Activated CD4-positive, alpha-beta T cell treated with anti-CD3 and anti-CD28 coated beads, Interleukin-2, amount 50 U/mL, for 4 hours (primary cell): ENCODE data around the gene AQP7.
"Not testable (repeated sequence)": the region's sequence is repeated elsewhere in the genome, so short reads cannot be mapped to it uniquely, and the experiment has no call there.

ENCODE experiments used
- DNase-seq, 2 experiments: peaks; one replicate each; pipeline ENCODE4 v3.0.0-alpha.2; 2020

AQP7 gene

GRCh38 chr9:33431420-33431819 is 29.1 kb upstream of the AQP7 start:
- DNase-seq = no peak

- DNase-seq = no peak
Observed at GRCh38 chr9:33430942-33431341, 28.6 kb upstream of the AQP7 start.

- no peak for DNase-seq
Observed at GRCh38 chr9:33429256-33429985, 27.1 kb upstream of the AQP7 start.

GRCh38 chr9:33426843-33427293 is 24.5 kb upstream of the AQP7 start:
- no peak for DNase-seq

DNA sequence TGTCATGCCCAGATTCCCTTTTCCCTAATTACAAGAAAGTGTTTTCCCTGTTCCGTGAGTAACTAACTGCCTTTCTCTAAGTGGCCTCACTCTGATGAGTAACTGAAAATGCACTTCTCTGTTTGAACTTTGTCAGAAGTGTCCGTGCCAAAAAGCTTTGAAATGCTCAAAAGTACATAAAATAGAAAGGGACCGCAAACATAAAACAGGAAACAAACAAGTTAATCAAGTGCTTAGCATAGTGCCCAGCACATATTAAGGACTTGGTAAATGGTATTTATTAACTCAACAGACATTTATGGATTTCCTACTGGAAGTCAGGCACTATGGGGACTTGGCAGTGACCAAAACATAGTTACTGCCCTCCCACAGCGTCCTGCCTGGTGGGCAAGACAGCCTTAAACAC is 22.8 kb upstream of the AQP7 start:
- no peak for DNase-seq

- not testable (repeated sequence) for DNase-seq
Observed at GRCh38 chr9:33424492-33424891, 22.1 kb upstream of the AQP7 start.

GRCh38 chr9:33424043-33424442 is 21.7 kb upstream of the AQP7 start:
- not testable (repeated sequence) for DNase-seq

DNA sequence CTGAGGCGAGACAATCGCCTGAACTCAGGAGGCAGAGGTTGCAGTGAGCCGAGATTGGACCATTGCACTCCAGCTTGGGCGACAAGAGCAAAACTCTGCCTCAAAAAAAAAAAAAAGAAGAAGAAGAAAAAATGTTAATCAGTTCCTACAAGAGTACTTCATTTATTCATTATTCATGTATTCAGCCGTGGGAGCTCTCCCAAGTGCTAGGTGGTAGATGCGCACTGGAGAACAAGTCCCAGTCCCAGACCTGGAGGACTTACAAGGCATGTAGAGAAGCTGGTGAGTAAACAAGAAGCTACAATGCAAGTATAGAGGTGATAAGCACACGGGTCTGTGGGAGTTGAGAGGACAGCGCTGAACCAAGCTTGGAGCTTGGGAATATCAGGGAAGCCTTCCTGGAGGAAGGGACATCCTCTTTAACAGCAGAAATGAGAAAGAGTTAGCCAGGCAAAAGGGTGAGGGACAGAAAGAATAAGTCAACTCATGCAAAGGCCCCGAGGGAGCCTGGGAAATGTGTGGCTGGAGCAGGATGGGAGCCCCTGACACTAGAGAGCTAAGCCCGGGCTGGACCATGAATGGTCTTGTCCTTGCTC is 17.4 kb upstream of the AQP7 start:
- DNase-seq = no peak

DNA sequence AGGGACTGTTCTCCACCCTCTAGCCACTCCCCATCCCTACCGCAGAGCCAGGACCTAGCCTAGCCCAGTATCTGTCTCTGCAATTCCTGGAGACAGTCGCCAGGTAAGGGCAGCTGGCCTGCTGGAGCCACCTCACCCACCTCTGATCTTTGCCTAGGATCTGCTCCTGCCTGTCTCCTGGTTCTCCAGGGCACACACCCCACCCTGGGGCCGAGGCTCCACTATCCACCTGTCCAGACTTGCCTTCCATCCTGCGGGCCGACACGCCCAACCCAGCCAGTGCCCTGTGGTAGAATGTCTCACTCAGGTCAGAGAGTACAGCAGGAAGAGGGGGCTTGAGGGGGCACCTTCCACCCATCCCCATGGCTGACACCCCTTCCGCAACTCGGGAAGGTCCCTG is 15.7 kb upstream of the AQP7 start:
- no peak for DNase-seq

- DNase-seq = peak; percentile 29 to 30
Observed at GRCh38 chr9:33416996-33417395, 14.6 kb upstream of the AQP7 start.

GRCh38 chr9:33415501-33416038 is 13.2 kb upstream of the AQP7 start:
- peak; percentile 84 to 86 for DNase-seq

- no peak for DNase-seq
Observed at GRCh38 chr9:33414889-33415500, 12.6 kb upstream of the AQP7 start.

DNA sequence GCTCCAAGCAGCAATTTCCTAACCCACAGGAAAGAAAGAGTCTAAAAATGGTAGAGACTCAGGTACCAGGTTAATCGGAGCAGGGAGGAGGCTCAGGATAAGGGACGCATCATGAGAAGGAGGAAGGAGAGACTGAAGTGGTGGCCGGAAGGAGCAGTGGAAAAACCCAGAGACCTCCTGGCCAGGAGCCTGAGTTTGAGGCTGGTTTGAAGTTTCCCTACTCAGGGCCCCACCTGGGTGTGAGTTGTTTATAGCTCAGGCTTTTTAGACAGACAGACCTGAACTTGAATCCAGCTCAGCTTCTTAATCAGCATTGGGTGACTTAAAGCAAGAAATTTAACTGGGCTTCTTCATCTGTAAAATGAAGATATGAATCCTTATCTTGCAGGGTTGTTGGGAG is 11.9 kb upstream of the AQP7 start:
- no peak for DNase-seq

GRCh38 chr9:33408087-33408486 is 5.7 kb upstream of the AQP7 start:
- DNase-seq = no peak

DNA sequence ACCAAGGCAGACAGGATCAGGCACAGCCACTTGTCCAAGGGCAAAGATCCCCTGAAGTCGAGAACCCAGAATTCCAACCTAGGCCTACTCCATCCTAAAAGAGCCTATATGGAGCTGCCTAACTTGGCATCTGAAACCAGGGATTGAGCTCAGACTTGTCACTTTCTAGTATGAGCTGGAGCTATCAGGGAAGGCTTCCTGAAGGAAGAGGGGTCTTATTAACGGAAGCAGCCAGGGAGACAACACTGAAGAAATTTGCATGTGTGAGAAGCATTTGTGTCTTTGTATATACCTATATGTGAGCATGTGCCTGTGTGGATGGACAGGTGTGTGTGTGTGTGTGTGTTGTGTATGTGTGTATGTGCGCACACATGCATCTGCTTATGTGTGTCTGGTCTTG is 4.7 kb upstream of the AQP7 start:
- no peak for DNase-seq

DNA sequence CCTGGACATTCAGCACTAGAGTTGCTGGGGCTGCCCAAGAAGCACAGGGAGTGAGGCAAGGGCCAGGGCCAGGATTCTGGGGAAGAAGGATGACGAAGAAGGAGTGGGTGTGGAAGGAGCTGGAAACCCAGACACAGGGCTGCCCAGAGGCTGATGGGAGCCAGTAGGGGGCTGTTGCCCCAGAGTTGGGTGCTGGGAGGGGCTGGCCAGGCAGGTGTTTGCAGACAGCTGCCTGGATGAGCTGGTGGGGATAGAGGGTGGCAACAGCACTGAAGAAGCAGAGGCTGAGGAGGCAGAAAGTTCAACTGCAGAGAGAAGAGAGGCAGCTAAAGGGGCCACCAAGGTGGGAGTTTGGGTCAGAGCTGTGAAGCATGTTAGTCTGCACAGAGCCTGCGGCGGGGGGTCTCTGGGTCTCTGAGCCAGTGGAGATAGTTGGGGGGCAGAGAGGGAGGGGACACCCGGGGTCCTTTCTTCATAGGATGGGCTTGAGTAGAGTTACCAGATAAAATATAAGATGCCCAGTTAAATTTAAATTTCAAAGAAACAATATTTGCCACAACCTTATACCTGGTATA is 2.5 kb upstream of the AQP7 start:
- no peak for DNase-seq

DNA sequence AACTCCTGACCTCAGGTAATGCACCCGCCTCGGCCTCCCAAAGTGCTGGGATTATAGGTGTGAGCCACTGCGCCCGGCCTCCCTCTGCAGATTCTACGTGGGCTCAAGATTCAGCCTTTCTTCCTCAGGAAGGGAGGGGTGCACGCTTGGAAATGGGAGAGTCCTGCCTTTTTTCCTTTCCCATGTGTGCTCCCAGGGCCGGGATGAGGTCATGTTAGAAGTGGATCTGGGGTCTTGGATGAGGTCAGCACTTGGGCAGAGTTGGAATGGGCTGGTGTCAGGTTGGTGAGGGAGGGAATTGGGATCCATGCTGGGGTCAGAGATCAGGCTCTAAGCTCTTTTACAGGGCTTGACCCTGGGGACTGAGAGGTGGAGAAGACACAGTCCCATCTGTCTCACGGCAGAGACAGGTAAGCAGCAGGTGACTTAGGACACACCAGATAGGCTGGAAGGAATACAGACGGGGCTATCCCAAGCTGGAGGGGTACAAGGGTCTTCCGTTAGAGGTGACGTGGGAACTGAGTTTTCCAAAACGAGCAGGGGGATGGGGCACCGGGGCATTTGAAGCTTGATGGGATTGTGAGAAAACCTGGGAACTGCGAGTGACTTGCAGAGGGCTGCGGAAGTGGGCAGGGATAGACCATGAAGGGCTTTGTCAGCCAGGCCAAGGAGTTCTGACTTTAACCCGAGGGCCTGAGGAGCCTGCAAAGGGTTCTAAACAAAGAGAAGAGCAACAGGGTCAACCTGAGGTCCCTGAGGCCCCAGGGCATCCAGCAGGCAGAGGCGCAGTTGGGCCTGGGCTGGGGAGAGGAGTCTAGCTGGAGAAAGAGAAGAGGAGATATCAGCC is 1.8 kb upstream of the AQP7 start:
- no peak for DNase-seq

- DNase-seq = not testable (repeated sequence)
Observed at GRCh38 chr9:33401809-33402208, 559 bp downstream of the AQP7 start.

DNA sequence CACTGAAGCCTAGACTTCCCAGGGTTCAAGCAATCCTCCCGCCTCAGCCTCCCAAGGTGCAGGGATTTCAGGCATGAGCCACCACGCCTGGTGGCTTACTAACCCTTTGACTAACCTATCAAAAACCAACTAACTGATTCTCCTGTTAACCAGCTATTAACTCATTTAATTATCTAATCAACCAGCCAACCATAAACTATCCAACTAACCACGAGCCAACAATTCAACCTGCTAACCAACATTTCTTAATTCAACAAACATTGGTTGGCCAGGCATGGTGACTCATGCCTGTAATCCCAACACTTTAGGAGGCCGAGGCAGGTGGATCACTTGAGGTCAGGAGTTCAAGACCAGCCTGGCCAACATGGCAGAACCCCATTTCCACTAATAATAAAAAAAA is 3.3 kb downstream of the AQP7 start:
- DNase-seq = not testable (repeated sequence)

DNA sequence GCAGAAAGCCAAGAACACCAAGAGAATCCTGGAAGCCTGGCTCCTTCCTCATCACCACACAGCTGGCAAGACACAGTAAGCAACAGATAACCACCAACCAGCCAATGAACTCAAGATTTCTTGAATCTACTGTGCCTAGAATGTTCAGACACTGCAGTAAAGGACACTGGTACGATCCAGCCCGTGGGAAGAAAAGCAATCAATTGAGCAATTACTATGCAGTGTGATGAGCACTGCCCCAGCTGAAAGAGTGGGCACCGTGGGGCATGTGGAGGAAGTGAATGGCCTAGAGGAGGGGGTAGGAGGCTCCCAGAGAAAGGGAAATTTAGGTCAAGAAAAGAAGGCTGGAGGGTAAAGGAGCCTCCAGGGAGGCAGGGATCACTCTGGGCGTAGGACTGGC is 4.6 kb downstream of the AQP7 start:
- DNase-seq = not testable (repeated sequence)

DNA sequence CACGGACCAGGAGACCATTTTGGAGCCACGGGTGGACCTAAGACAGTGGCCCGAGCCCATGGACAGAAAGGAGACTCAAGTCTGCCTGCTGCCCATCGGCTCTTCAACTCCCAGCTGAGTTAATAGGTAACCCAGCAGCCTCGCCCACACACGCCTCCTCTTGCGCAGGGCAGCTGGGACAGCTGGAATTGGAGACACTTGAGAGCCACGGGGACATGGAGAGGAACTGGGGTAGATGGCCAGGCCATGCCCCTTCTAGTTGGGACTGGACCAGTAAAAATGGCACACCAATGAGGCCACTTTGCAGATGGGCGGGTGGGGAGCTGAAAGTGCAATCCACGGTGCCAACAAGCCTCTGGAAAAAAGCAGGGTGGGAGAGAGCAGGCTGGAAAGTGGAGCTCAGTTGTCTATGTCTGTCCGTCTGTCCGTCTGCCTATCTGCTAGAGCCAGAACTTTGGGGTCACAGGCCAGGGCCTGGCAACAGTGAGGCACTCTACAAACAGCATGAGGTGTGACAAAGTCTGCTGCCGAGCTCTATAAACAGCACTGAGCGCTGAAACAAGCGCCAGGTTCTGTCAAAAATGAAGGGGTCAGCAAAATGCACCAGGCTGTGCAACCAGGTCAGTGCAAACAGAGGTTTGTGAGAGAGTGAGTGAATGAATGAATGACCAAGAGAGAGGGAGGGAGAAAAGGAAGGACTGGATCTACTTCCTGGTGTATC is 7.0 kb downstream of the AQP7 start:
- not testable (repeated sequence) for DNase-seq

- not testable (repeated sequence) for DNase-seq
Observed at GRCh38 chr9:33393986-33394385, 8.4 kb downstream of the AQP7 start.
